GM10266 (cell line): Measurements from ENCODE around the gene CBARP.

ENCODE experiments used
- DNase-seq: peaks from one replicate; pipeline ENCODE4 v3.0.0; 2012; ENCODE audit errors: extremely low spot score
- TF ChIP-seq, protein P1 (sequence below): IDR thresholded peaks from 2 replicates; pipeline ENCODE4 v1.5.1; 2012; ENCODE audit warnings: mild to moderate bottlenecking, low read depth; ENCODE audit not compliant: control insufficient read depth, insufficient read depth; ENCODE audit errors: missing control alignments

The CBARP gene

DNA sequence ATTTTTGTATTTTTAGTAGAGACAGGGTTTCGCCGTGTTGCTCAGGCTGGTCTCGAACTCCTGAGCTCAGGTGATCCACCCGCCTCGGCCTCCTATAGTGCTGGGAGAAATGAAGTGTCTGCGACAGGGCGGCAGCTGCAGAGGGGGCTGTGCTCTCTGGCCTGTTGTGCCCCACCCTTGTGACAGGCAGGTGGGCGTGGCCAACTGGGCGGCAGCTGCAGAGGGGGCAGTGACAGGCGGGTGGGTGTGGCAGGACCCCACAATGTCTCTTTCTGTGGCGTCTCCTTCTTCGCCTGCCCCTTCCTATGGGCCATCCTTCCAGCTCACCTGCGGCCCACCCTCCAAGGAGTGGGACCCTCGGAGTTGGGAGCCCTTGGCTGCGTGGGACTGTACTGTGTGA is 20.4 kb downstream of the CBARP start:
- TF ChIP-seq, protein P1, sequence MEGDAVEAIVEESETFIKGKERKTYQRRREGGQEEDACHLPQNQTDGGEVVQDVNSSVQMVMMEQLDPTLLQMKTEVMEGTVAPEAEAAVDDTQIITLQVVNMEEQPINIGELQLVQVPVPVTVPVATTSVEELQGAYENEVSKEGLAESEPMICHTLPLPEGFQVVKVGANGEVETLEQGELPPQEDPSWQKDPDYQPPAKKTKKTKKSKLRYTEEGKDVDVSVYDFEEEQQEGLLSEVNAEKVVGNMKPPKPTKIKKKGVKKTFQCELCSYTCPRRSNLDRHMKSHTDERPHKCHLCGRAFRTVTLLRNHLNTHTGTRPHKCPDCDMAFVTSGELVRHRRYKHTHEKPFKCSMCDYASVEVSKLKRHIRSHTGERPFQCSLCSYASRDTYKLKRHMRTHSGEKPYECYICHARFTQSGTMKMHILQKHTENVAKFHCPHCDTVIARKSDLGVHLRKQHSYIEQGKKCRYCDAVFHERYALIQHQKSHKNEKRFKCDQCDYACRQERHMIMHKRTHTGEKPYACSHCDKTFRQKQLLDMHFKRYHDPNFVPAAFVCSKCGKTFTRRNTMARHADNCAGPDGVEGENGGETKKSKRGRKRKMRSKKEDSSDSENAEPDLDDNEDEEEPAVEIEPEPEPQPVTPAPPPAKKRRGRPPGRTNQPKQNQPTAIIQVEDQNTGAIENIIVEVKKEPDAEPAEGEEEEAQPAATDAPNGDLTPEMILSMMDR, result no peak

DNA sequence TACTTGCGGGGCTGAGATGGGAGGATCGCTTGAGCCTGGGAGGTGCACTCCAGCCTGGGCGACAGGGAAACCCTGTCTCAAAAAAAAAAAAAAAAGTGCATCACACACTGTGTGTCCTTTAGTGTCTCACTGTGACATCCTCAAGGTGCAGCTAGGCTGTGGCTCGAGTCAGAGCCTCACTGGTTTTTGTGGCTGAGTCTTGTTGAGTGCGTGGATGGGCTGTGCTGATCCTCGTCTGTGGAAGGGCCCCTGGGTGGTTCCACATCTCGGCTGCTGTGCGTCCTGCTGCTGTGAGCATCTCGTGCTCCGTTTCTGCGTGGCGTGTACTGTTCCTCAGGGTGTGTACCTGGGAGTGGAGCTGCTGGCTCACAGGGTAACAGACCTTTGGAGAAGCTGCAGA is 21.0 kb downstream of the CBARP start:
- DNase-seq, result no peak
- TF ChIP-seq, protein P1, result no peak

More for the DNA sequence above, 20.4 kb downstream of the CBARP start:
- DNase-seq, result no peak

DNA sequence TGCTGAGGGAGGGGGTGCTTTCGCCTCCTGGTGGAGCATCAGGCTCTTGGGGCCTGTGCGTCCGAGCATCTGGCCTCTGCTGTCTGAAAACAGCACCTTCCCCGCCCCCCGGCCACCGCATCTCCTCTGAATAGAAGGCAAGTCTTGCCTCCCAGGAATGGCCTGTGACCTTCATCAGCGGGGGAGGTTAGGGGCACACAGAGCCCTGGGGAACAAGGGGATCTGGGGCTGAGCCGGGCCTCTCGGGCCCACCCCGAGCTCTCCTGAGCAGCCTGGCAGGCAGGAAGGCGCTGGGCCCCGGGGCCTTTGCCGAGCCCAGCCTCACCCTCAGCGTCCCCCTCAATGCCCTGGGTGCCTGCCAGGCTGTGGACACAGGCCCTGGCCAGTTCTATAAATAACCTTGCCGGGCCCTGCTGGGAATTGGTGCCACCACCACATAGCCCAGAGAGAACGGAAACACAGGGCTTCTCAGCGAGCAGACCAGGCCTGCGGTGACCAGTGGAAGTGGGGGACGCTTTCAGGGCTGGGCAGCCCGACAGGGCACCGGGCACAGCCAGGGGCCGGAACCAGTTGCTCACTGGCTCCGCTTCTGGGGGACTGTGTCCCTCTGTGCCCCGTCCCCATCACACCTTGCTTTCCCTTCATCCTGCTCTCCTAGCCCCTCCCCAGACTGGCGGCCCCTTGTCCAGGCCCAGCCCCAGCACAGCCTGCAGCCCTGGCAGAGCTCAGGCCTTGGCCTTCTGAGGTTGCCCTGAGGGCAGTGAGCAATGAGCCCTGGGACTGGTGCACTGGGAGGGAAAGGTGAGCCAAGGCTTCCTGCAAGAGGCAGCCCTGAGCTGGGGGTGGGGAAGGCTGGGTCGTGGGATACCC is 22.7 kb downstream of the CBARP start:
- TF ChIP-seq, protein P1, result no peak
- DNase-seq, result no peak

DNA sequence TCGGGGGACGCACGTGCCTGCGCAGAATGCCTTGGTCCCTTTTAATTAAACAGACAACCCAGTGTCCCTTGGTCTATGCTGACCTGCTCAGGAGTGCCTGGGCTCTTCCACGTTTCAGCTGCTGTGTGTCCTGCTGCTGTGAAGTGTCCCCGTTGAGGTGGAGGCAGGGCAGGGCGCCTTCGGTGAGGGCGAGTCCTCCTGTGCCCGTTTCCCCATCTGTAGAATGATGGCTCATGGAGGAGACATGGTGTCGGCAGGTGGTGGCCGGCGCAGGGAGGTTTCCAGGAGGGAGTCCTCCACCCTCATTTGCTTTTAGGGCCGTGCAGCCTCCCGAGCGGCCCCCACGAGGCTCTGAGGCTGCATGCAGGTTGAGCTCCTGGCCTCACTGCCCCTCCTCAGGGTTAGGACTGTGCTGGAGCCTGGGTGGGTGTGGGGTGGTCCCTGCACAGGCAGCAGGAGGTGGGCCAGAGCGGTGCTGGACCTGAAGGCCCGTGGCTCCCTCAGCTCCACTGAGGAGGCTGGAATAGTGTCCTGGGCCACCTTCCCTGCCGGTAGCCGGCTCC is 23.4 kb downstream of the CBARP start:
- TF ChIP-seq, protein P1, result no peak
- DNase-seq, result no peak

DNA sequence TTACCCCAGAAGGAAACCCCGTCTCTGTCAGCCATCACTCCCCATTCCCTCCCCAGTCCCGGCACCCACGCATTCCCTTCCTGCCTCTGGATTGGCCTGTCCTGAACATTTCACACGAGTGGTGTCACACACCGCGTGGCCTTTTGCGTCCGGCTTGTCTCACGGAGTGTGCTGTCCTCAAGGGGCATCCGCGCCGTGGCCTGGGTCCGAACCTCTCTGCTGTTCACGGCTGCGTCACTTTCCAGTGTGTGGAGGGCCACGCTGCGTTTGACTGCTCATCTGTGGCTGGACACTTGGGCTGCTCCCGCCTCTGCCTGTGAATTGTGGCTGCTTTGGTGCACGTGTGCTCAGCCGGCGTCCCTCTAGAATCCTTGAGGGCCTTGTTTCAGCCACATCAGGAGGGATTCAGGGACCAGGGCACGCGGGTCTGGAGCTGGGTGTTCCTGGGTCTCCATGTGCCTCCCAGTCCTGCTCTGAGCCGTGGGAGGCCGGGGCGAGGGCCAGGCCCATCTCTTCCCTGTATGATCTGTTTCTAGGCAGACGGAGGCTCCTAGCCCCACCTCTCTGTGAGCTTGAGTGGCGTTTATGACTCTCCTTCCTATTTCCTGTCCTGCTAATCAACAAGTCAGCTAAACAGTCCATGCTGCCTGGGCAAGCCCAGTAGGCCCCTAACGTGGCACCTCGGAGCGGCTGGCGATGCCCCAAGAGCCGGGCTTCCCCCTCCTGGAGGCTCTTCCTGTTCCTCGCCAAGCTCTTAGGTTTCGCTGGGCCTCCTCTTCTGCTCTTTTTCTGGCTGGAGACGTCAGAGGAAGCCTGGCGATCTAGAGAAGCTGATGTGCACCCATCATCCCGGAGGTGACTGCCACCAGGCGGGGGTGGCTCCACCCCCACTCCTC is 24.2 kb downstream of the CBARP start:
- peak; percentile 80 for DNase-seq
- TF ChIP-seq, protein P1, result no peak

- no peak for DNase-seq
- TF ChIP-seq, protein P1, result no peak
These were observed 26.1 kb downstream of the CBARP start for GRCh38 chr19:1211494-1212234.
